HCT116 (cell line): ENCODE results near the gene ARL4C. TPM values are rescaled to one million over a fixed set of nuclear protein-coding genes. Genes with fewer than 3 reads are reported as not detected.

Experiments used
- ATAC-seq: fragments of 200-7000 bp; cut with Tn5 transposase; 2 replicates; pipeline ENCODE4 v1.9.1; 2020; ENCODE audit warnings: mild to moderate bottlenecking, moderate library complexity
- BruUV-seq: library from RNA; stranded (reverse); fragments of 400-500 nt; replicated peaks from 2 replicates; lab custom pipeline; 2021; lab: Mats Ljungman, UMichigan
- CTCF ChIA-PET: fragments of 300-600 bp; sonication (Branson Sonifier 250); formaldehyde crosslinking; loops from one replicate; lab custom pipeline; 2021; ENCODE audit warnings: antibody characterized with exemption; lab: Charles Lee
- POLR2A ChIA-PET: fragments of 300-600, 350-600 bp; sonication (Branson Sonifier 250); formaldehyde crosslinking; loops from one replicate; lab custom pipeline; 2021; ENCODE audit warnings: antibody characterized with exemption; lab: Charles Lee
- RAD21 ChIA-PET, 2 experiments: fragments of 300-600 bp; sonication (Branson Sonifier 250); formaldehyde crosslinking; loops; one replicate each; lab custom pipeline; 2023; ENCODE audit warnings: low total read pairs in 2 of 2; ENCODE audit not compliant: uncharacterized antibody in 2 of 2, unreplicated experiment in 2 of 2, low non-redundant PET in 1 of 2; lab: Charles Lee
- DNase-seq: peaks from one replicate; pipeline ENCODE4 v3.0.0-alpha.2; 2010; ENCODE audit warnings: low read depth, low spot score
- H2AFZ ChIP-seq: fragments of 200-600 bp; shearing (Covaris generic), sonication (generic); 2 replicates; pipeline ENCODE4 v1.6.1; 2017; ENCODE audit warnings: low read depth, mixed run types, mixed read lengths, antibody characterized with exemption, low read length; ENCODE audit not compliant: poor library complexity, severe bottlenecking
- H3K27ac ChIP-seq: 2 replicates; pipeline ENCODE4 v1.5.1; 2012; ENCODE audit warnings: low read depth, low read length
- H3K27me3 ChIP-seq: fragments of 200-600 bp; sonication (generic); 2 replicates; pipeline ENCODE4 v1.6.1; 2016; ENCODE audit warnings: mixed run types, low read length, mixed read lengths; ENCODE audit not compliant: insufficient read depth
- H3K36me3 ChIP-seq, 2 experiments: fragments of 200-500 bp in 1 of 2; fragments of 200-600 bp in 1 of 2; sonication (Bioruptor generic) in 1 of 2; sonication (generic) in 1 of 2; 2 replicates each; pipeline versions ENCODE4 v1.5.1 to v1.6.1; 2014 to 2016; ENCODE audit warnings: low read length in 2 of 2, inconsistent platforms in 1 of 2, mixed read lengths in 1 of 2, mixed run types in 1 of 2; ENCODE audit not compliant: insufficient read depth in 2 of 2, control insufficient read depth in 1 of 2
- H3K4me1 ChIP-seq, 2 experiments: fragments of 200-600 bp in 1 of 2; sonication (generic) in 1 of 2; 2 replicates each; pipeline versions ENCODE4 v1.5.1 to v1.6.1; 2012 to 2017; ENCODE audit warnings: low read length in 2 of 2, inconsistent platforms in 1 of 2, mild to moderate bottlenecking in 1 of 2, mixed read lengths in 1 of 2, mixed run types in 1 of 2, moderate library complexity in 1 of 2; ENCODE audit not compliant: insufficient read depth in 2 of 2, control insufficient read depth in 1 of 2
- H3K4me2 ChIP-seq: fragments of 200-600 bp; sonication (generic); 2 replicates; pipeline ENCODE4 v1.6.1; 2017; ENCODE audit warnings: mixed run types, low read length, mixed read lengths
- H3K4me3 ChIP-seq, 2 experiments: fragments of 200-600 bp in 1 of 2; sonication (generic) in 1 of 2; replicated peaks in 1 of 2; 2 replicates each; pipeline ENCODE4 v1.5.1; 2011 to 2016; ENCODE audit warnings: low read length in 2 of 2, control low read depth in 1 of 2, low read depth in 1 of 2, mild to moderate bottlenecking in 1 of 2, mixed read lengths in 1 of 2, mixed run types in 1 of 2
- H3K79me2 ChIP-seq: fragments of 200-600 bp; sonication (generic); 2 replicates; pipeline ENCODE4 v1.6.1; 2017; ENCODE audit warnings: mild to moderate bottlenecking, mixed run types, low read length, moderate library complexity, mixed read lengths; ENCODE audit not compliant: insufficient read depth
- H3K9ac ChIP-seq: fragments of 200-600 bp; sonication (generic); 2 replicates; pipeline ENCODE4 v1.6.1; 2016; ENCODE audit warnings: low read length, mixed read lengths
- H3K9me2 ChIP-seq: fragments of 200-600 bp; sonication (generic), shearing (Covaris generic); 2 replicates; pipeline ENCODE4 v1.6.1; 2017; ENCODE audit warnings: mixed run types, mild to moderate bottlenecking, moderate library complexity; ENCODE audit not compliant: insufficient read depth
- H3K9me3 ChIP-seq, 2 experiments: fragments of 200-500 bp in 1 of 2; fragments of 200-600 bp in 1 of 2; sonication (Bioruptor generic) in 1 of 2; sonication (generic) in 1 of 2; 2 replicates each; pipeline ENCODE4 v1.6.1; 2014 to 2017; ENCODE audit warnings: low read length in 2 of 2, mixed read lengths in 2 of 2, inconsistent platforms in 1 of 2, low read depth in 1 of 2, mild to moderate bottlenecking in 1 of 2, mixed run types in 1 of 2, moderate library complexity in 1 of 2; ENCODE audit not compliant: control insufficient read depth in 1 of 2, insufficient read depth in 1 of 2
- H4K20me1 ChIP-seq: fragments of 200-600 bp; sonication (generic), shearing (Covaris generic); 2 replicates; pipeline ENCODE4 v1.6.1; 2017; ENCODE audit warnings: mixed run types, mild to moderate bottlenecking, moderate library complexity; ENCODE audit not compliant: insufficient read depth
- ATF3 ChIP-seq: IDR thresholded peaks from 2 replicates; pipeline ENCODE4 v1.6.1; 2012
- CBX3 ChIP-seq: IDR thresholded peaks from 2 replicates; pipeline ENCODE4 v1.6.1; 2012; ENCODE audit warnings: low read depth
- CTCF ChIP-seq, 3 experiments: fragments of 200-600 bp in 1 of 3; sonication (generic) in 1 of 3; IDR thresholded peaks in 2 of 3; conservative IDR thresholded peaks in 1 of 3; 2 replicates each; pipeline ENCODE4 v1.5.1; 2012 to 2017; ENCODE audit warnings: low read depth in 2 of 3, low read length in 2 of 3, antibody characterized with exemption in 1 of 3, borderline replicate concordance in 1 of 3, control low read depth in 1 of 3, mild to moderate bottlenecking in 1 of 3, mixed read lengths in 1 of 3, mixed run types in 1 of 3, moderate library complexity in 1 of 3; ENCODE audit not compliant: insufficient read depth in 1 of 3
- EGR1 ChIP-seq: IDR thresholded peaks from 2 replicates; pipeline ENCODE4 v1.6.1; 2012; ENCODE audit warnings: low read depth
- ELF1 ChIP-seq: IDR thresholded peaks from 2 replicates; pipeline ENCODE4 v1.6.1; 2012; ENCODE audit warnings: low read depth, borderline replicate concordance
- EZH2 ChIP-seq: fragments of 200-600 bp; sonication (generic); IDR thresholded peaks from 2 replicates; pipeline ENCODE4 v1.6.1; 2017; ENCODE audit warnings: antibody characterized with exemption, mixed run types
- EZH2phosphoT487 ChIP-seq: fragments of 200-600 bp; IDR thresholded peaks from 2 replicates; pipeline ENCODE4 v1.6.1; 2018; ENCODE audit warnings: antibody characterized with exemption, borderline replicate concordance
- JUND ChIP-seq: IDR thresholded peaks from 2 replicates; pipeline ENCODE4 v1.6.1; 2012
- MAX ChIP-seq: IDR thresholded peaks from 2 replicates; pipeline ENCODE4 v1.6.1; 2012
- POLR2A ChIP-seq: IDR thresholded peaks from 2 replicates; pipeline ENCODE4 v1.7.0; 2011; ENCODE audit warnings: borderline replicate concordance; ENCODE audit not compliant: insufficient read depth, insufficient read length; ENCODE audit errors: extremely low read depth
- RAD21 ChIP-seq: IDR thresholded peaks from 2 replicates; pipeline ENCODE4 v1.6.1; 2012; ENCODE audit warnings: low read depth, mild to moderate bottlenecking
- REST ChIP-seq: IDR thresholded peaks from 2 replicates; pipeline ENCODE4 v1.6.1; 2012; ENCODE audit warnings: low read depth
- SIN3A ChIP-seq: IDR thresholded peaks from 2 replicates; pipeline ENCODE4 v1.6.1; 2012; ENCODE audit warnings: low read depth
- SP1 ChIP-seq: IDR thresholded peaks from 2 replicates; pipeline ENCODE4 v1.6.1; 2012; ENCODE audit warnings: low read depth
- SRF ChIP-seq: IDR thresholded peaks from 2 replicates; pipeline ENCODE4 v1.6.1; 2012; ENCODE audit warnings: low read depth
- TCF7L2 ChIP-seq: IDR thresholded peaks from 2 replicates; pipeline ENCODE4 v1.7.0; 2011; ENCODE audit warnings: borderline replicate concordance, inconsistent platforms; ENCODE audit not compliant: insufficient read depth, insufficient read length; ENCODE audit errors: extremely low read depth
- ZBTB33 ChIP-seq: IDR thresholded peaks from 2 replicates; pipeline ENCODE4 v1.6.1; 2011; ENCODE audit warnings: mild to moderate bottlenecking, low read length, moderate library complexity; ENCODE audit not compliant: insufficient replicate concordance; ENCODE audit errors: extremely low read depth
- ZFX ChIP-seq: fragments of 450-650 bp; IDR thresholded peaks from 2 replicates; pipeline ENCODE4 v1.6.1; 2017
- ZNF274 ChIP-seq: fragments of 200-500 bp; sonication (Bioruptor generic); IDR thresholded peaks from 2 replicates; pipeline ENCODE4 v1.6.1; 2014; ENCODE audit warnings: mild to moderate bottlenecking, low read depth, low read length, inconsistent platforms
- intact Hi-C: fragments of 100-400 bp; cut with micrococcal nuclease; formaldehyde crosslinking; loops from 2 replicates; pipeline ENCODE4 v1.10.0; 2022
- total RNA-seq: library from RNA; stranded (reverse); gene quantifications from one replicate; pipeline ENCODE4 v1.2.1, GENCODE V29; 2021; ENCODE audit not compliant: unreplicated experiment

ARL4C gene
- total RNA-seq, 1 experiment from 2014 or later = 4.1 TPM

GRCh38 chr2:234517971-234518370, 21.1 kb upstream of the ARL4C start:
- POLR2A ChIA-PET = no interaction called here
- no peaks in the 10 kb centered on the region for H3K9me2 ChIP-seq
- H3K36me3 ChIP-seq = no peaks in the 10 kb centered on the region
- CTCF ChIA-PET = no interaction called here
- H3K79me2 ChIP-seq = no peaks in the 10 kb centered on the region
- H3K4me2 ChIP-seq = no peak overlapping the region
- no peak overlapping the region for H2AFZ ChIP-seq
- TF ChIP-seq ZNF274 = no peak
- no peak for TF ChIP-seq SRF
- TF ChIP-seq ATF3 = no peak
- TF ChIP-seq CBX3 = no peak
- TF ChIP-seq JUND = no peak
- TF ChIP-seq EZH2phosphoT487 = no peak
- TF ChIP-seq CTCF (IDR thresholded peaks at IDR 0.05 in 2 of 3, conservative IDR thresholded peaks at IDR 0.05 in 1 of 3; ENCODE audit: borderline replicate concordance in 1 of 3, insufficient read depth in 1 of 3, low read depth in 2 of 3, low read length in 2 of 3) = no peak
- TF ChIP-seq TCF7L2 = no peak
- TF ChIP-seq ZFX = no peak
- TF ChIP-seq SIN3A = no peak
- TF ChIP-seq ZBTB33 = no peak
- no peak for TF ChIP-seq MAX
- TF ChIP-seq ELF1 = no peak
- TF ChIP-seq SP1 = no peak
- TF ChIP-seq POLR2A = no peak
- TF ChIP-seq RAD21 = no peak
- no peak for TF ChIP-seq REST
- TF ChIP-seq EZH2 = no peak
- TF ChIP-seq EGR1 = no peak
- H4K20me1 ChIP-seq = no peaks in the 10 kb centered on the region
- ATAC-seq = no peak
- DNase-seq = no peak
- H3K4me3 ChIP-seq = no peak overlapping the region
- H3K4me1 ChIP-seq = no peaks in the 10 kb centered on the region
- H3K9me3 ChIP-seq = no peaks in the 10 kb centered on the region
- no peaks in the 10 kb centered on the region for H3K27me3 ChIP-seq
- H3K9ac ChIP-seq = no peak overlapping the region
- intact Hi-C loops = no loop called here
- no TSS peak for BruUV-seq
- RAD21 ChIA-PET = no interaction called here
- no peak overlapping the region for H3K27ac ChIP-seq
